ENCODE results near the gene SRBD1.

SRBD1 gene

GRCh38 chr2:45412754-45413379 lies 198.2 kb downstream of the SRBD1 start:
- DNase-seq, result no peak

- no peak for DNase-seq
Measured at GRCh38 chr2:45409677-45410076, 201.4 kb downstream of the SRBD1 start.

- DNase-seq, result no peak
Measured at GRCh38 chr2:45406621-45407020, 204.4 kb downstream of the SRBD1 start.

- no peak for DNase-seq
Measured at GRCh38 chr2:45404807-45405297, 206.2 kb downstream of the SRBD1 start.

- no peak for DNase-seq
Measured at GRCh38 chr2:45403036-45403435, 208.0 kb downstream of the SRBD1 start.

- no peak for DNase-seq
Measured at GRCh38 chr2:45401431-45401922, 209.6 kb downstream of the SRBD1 start.

GRCh38 chr2:45399040-45399784 lies 211.9 kb downstream of the SRBD1 start:
- DNase-seq, result no peak

GRCh38 chr2:45397292-45397691 lies 213.8 kb downstream of the SRBD1 start:
- no peak for DNase-seq

GRCh38 chr2:45396671-45397070 lies 214.4 kb downstream of the SRBD1 start:
- DNase-seq, result no peak

GRCh38 chr2:45394842-45395241 lies 216.2 kb downstream of the SRBD1 start:
- DNase-seq, result no peak

- no peak for DNase-seq
Measured at GRCh38 chr2:45394216-45394615, 216.9 kb downstream of the SRBD1 start.

- peak; percentile 66 for DNase-seq
Measured at GRCh38 chr2:45391866-45392265, 219.2 kb downstream of the SRBD1 start.

GRCh38 chr2:45390861-45391260 lies 220.2 kb downstream of the SRBD1 start:
- DNase-seq, result no peak

- no peak for DNase-seq
Measured at GRCh38 chr2:45390441-45390840, 220.6 kb downstream of the SRBD1 start.

GRCh38 chr2:45388541-45389100 lies 222.4 kb downstream of the SRBD1 start:
- no peak for DNase-seq

GRCh38 chr2:45382744-45383143 lies 228.3 kb downstream of the SRBD1 start:
- peak; percentile 37 for DNase-seq

GRCh38 chr2:45380131-45380836 lies 230.8 kb downstream of the SRBD1 start:
- DNase-seq, result peak; percentile 64

- DNase-seq, result no peak
Measured at GRCh38 chr2:45379399-45380087, 231.5 kb downstream of the SRBD1 start.

- no peak for DNase-seq
Measured at GRCh38 chr2:45373534-45373933, 237.5 kb downstream of the SRBD1 start.

GRCh38 chr2:45370369-45370768 lies 240.7 kb downstream of the SRBD1 start:
- DNase-seq, result no peak

- no peak for DNase-seq
Measured at GRCh38 chr2:45368792-45369191, 242.3 kb downstream of the SRBD1 start.

GRCh38 chr2:45361666-45362065 lies 249.4 kb downstream of the SRBD1 start:
- DNase-seq, result no peak

GRCh38 chr2:45354776-45355175 lies 256.3 kb downstream of the SRBD1 start:
- DNase-seq, result no peak
